Activated CD4-positive, alpha-beta memory T cell treated with anti-CD3 and anti-CD28 coated beads for 36 hours (primary cell): ENCODE data around the gene IKZF1. TPM values are rescaled to one million over a fixed set of nuclear protein-coding genes. Genes with fewer than 3 reads are reported as not detected.
A peak's percentile ranks its signal among the peaks of the same experiment; 100 is the strongest.

Source experiments
- CTCF ChIA-PET: fragments of 350-600 bp; sonication (Branson Sonifier 250); formaldehyde crosslinking; loops from one replicate; lab custom pipeline; 2021; ENCODE audit warnings: antibody characterized with exemption, inconsistent platforms; lab: Charles Lee
- POLR2A ChIA-PET: fragments of 350-600 bp; sonication (Branson Sonifier 250); formaldehyde crosslinking; loops from one replicate; lab custom pipeline; 2021; ENCODE audit warnings: antibody characterized with exemption; lab: Charles Lee
- DNase-seq: peaks from one replicate; pipeline ENCODE4 v3.0.0-alpha.2; 2020
- H3K27ac Mint-ChIP-seq: one replicate; pipeline ENCODE4 v1.8.0; 2021; ENCODE audit warnings: mixed read lengths
- H3K27me3 Mint-ChIP-seq: one replicate; pipeline ENCODE4 v1.8.0; 2021; ENCODE audit warnings: mixed read lengths
- H3K36me3 Mint-ChIP-seq: one replicate; pipeline ENCODE4 v1.8.0; 2021; ENCODE audit warnings: mixed read lengths
- H3K4me1 Mint-ChIP-seq: one replicate; pipeline ENCODE4 v1.8.0; 2021; ENCODE audit warnings: low read depth, mixed read lengths
- H3K4me3 Mint-ChIP-seq: one replicate; pipeline ENCODE4 v1.8.0; 2021; ENCODE audit warnings: mild to moderate bottlenecking, mixed read lengths
- H3K9me3 Mint-ChIP-seq: one replicate; pipeline ENCODE4 v1.8.0; 2021; ENCODE audit warnings: mixed read lengths
- intact Hi-C: fragments of 100-400 bp; cut with micrococcal nuclease; formaldehyde crosslinking; loops from one replicate; pipeline ENCODE4 v1.15.1; 2023
- total RNA-seq, 2 experiments: library from RNA; stranded (reverse); gene quantifications; one replicate each; pipeline ENCODE4 v1.2.3, GENCODE V29; 2021

IKZF1 gene
- total RNA-seq, 2 experiments from 2014 or later, result 207 to 216 TPM

GRCh38 chr7:50411332-50411731 lies 106.8 kb downstream of the IKZF1 start:
- H3K27me3 Mint-ChIP-seq, result no peaks in the 10 kb centered on the region
- H3K9me3 Mint-ChIP-seq, result no peaks in the 10 kb centered on the region
- H3K36me3 Mint-ChIP-seq, result peaks cover 1% of the 10 kb centered on the region
- POLR2A ChIA-PET, result no interaction called here
- intact Hi-C loops, result no loop called here
- H3K27ac Mint-ChIP-seq, result no peak overlapping the region
- H3K4me1 Mint-ChIP-seq, result peaks cover 40% of the 10 kb centered on the region
- H3K4me3 Mint-ChIP-seq, result no peak overlapping the region
- CTCF ChIA-PET, result interaction anchor here (0.9 to 1.5 kb wide), 3 partner anchors 10 to 293 kb away, joined by 3 read pairs; no protein-coding TSS in a partner anchor
- DNase-seq, result no peak

- no peak overlapping the region for H3K27ac Mint-ChIP-seq
- H3K36me3 Mint-ChIP-seq, result peaks cover 1% of the 10 kb centered on the region
- H3K4me3 Mint-ChIP-seq, result no peak overlapping the region
- H3K9me3 Mint-ChIP-seq, result no peaks in the 10 kb centered on the region
- DNase-seq, result no peak
- peaks cover 38% of the 10 kb centered on the region for H3K4me1 Mint-ChIP-seq
- no peaks in the 10 kb centered on the region for H3K27me3 Mint-ChIP-seq
- ChIA-PET CTCF (no interaction called here), POLR2A (no interaction called here)
- intact Hi-C loops, result no loop called here
Measured at GRCh38 chr7:50412973-50413372, 108.5 kb downstream of the IKZF1 start.

GRCh38 chr7:50413561-50413960 lies 109.0 kb downstream of the IKZF1 start:
- Mint-ChIP-seq H3K36me3 (peaks cover 1% of the 10 kb centered on the region), H3K4me1 (peaks cover 40% of the 10 kb centered on the region), H3K27me3 (no peaks in the 10 kb centered on the region), H3K27ac (no peak overlapping the region), H3K4me3 (no peak overlapping the region), H3K9me3 (no peaks in the 10 kb centered on the region)
- ChIA-PET POLR2A (no interaction called here), CTCF (interaction anchor here (0.7 to 1.0 kb wide), 2 partner anchors 10 to 321 kb away, joined by 3 read pairs; no protein-coding TSS in a partner anchor)
- intact Hi-C loops, result no loop called here
- no peak for DNase-seq

GRCh38 chr7:50415844-50416364 lies 111.4 kb downstream of the IKZF1 start:
- H3K4me1 Mint-ChIP-seq, result peaks cover 28% of the 10 kb centered on the region
- H3K27me3 Mint-ChIP-seq, result no peaks in the 10 kb centered on the region
- ChIA-PET POLR2A (interaction anchor here (1.2 kb wide), 1 partner anchor 209 kb away, joined by 3 read pairs; no protein-coding TSS in a partner anchor), CTCF (interaction anchor here (0.9 to 7.7 kb wide), 8 partner anchors 11 to 322 kb away, joined by 3 to 131 read pairs (median 33); partner anchors contain the start of gene ZPBP)
- intact Hi-C loops, result no loop called here
- H3K9me3 Mint-ChIP-seq, result no peaks in the 10 kb centered on the region
- H3K36me3 Mint-ChIP-seq, result no peaks in the 10 kb centered on the region
- DNase-seq, result no peak
- no peak overlapping the region for H3K4me3 Mint-ChIP-seq
- no peak overlapping the region for H3K27ac Mint-ChIP-seq

GRCh38 chr7:50416527-50417182 lies 112.1 kb downstream of the IKZF1 start:
- ChIA-PET POLR2A (interaction anchor here (1.2 kb wide), 1 partner anchor 210 kb away, joined by 3 read pairs; no protein-coding TSS in a partner anchor), CTCF (interaction anchor here (0.7 to 7.7 kb wide), 18 partner anchors 11 to 323 kb away, joined by 3 to 131 read pairs (median 11); partner anchors contain the start of gene ZPBP)
- no peak overlapping the region for H3K4me3 Mint-ChIP-seq
- intact Hi-C loops, result no loop called here
- no peak for DNase-seq
- H3K27ac Mint-ChIP-seq, result no peak overlapping the region
- H3K36me3 Mint-ChIP-seq, result no peaks in the 10 kb centered on the region
- H3K9me3 Mint-ChIP-seq, result no peaks in the 10 kb centered on the region
- peaks cover 24% of the 10 kb centered on the region for H3K4me1 Mint-ChIP-seq
- no peaks in the 10 kb centered on the region for H3K27me3 Mint-ChIP-seq

GRCh38 chr7:50418086-50418515 lies 113.6 kb downstream of the IKZF1 start:
- no peaks in the 10 kb centered on the region for H3K36me3 Mint-ChIP-seq
- H3K9me3 Mint-ChIP-seq, result no peaks in the 10 kb centered on the region
- ChIA-PET CTCF (interaction anchor here (0.7 to 7.7 kb wide), 66 partner anchors 10 to 743 kb away, joined by 3 to 131 read pairs (median 5); partner anchors contain the start of gene ZPBP), POLR2A (interaction anchor here (0.6 kb wide), 1 partner anchor 108 kb away, joined by 3 read pairs; no protein-coding TSS in a partner anchor)
- DNase-seq, result peak; percentile 87
- H3K4me3 Mint-ChIP-seq, result no peak overlapping the region
- H3K27ac Mint-ChIP-seq, result no peak overlapping the region
- peaks cover 24% of the 10 kb centered on the region for H3K4me1 Mint-ChIP-seq
- intact Hi-C loops, result loop anchor here (1.0 to 2.0 kb wide), 7 partner anchors 25 to 326 kb away; no protein-coding TSS in a partner anchor
- H3K27me3 Mint-ChIP-seq, result no peaks in the 10 kb centered on the region

GRCh38 chr7:50418526-50419290 lies 114.2 kb downstream of the IKZF1 start:
- no peak for DNase-seq
- H3K27ac Mint-ChIP-seq, result no peak overlapping the region
- no peaks in the 10 kb centered on the region for H3K36me3 Mint-ChIP-seq
- POLR2A ChIA-PET, result interaction anchor here (0.6 kb wide), 1 partner anchor 108 kb away, joined by 3 read pairs; no protein-coding TSS in a partner anchor
- no peaks in the 10 kb centered on the region for H3K9me3 Mint-ChIP-seq
- H3K27me3 Mint-ChIP-seq, result no peaks in the 10 kb centered on the region
- H3K4me1 Mint-ChIP-seq, result peaks cover 24% of the 10 kb centered on the region
- no peak overlapping the region for H3K4me3 Mint-ChIP-seq
- intact Hi-C loops, result loop anchor here (1.0 to 2.0 kb wide), 7 partner anchors 25 to 326 kb away; no protein-coding TSS in a partner anchor
- CTCF ChIA-PET, result interaction anchor here (0.6 to 7.7 kb wide), 61 partner anchors 9 to 742 kb away, joined by 3 to 131 read pairs (median 6); partner anchors contain the start of gene ZPBP

- no peak overlapping the region for H3K27ac Mint-ChIP-seq
- CTCF ChIA-PET, result interaction anchor here (0.6 to 7.7 kb wide), 8 partner anchors 47 to 329 kb away, joined by 3 to 131 read pairs (median 4); no protein-coding TSS in a partner anchor
- POLR2A ChIA-PET, result no interaction called here
- H3K36me3 Mint-ChIP-seq, result no peaks in the 10 kb centered on the region
- H3K4me3 Mint-ChIP-seq, result no peak overlapping the region
- H3K9me3 Mint-ChIP-seq, result no peaks in the 10 kb centered on the region
- H3K4me1 Mint-ChIP-seq, result peaks cover 18% of the 10 kb centered on the region
- no peak for DNase-seq
- intact Hi-C loops, result no loop called here
- no peaks in the 10 kb centered on the region for H3K27me3 Mint-ChIP-seq
Measured at GRCh38 chr7:50421043-50421442, 116.5 kb downstream of the IKZF1 start.

- POLR2A ChIA-PET, result no interaction called here
- CTCF ChIA-PET, result interaction anchor here (1.0 kb wide), 1 partner anchor 217 kb away, joined by 4 read pairs; no protein-coding TSS in a partner anchor
- H3K27ac Mint-ChIP-seq, result no peak overlapping the region
- H3K36me3 Mint-ChIP-seq, result no peaks in the 10 kb centered on the region
- H3K4me3 Mint-ChIP-seq, result no peak overlapping the region
- no peaks in the 10 kb centered on the region for H3K9me3 Mint-ChIP-seq
- H3K27me3 Mint-ChIP-seq, result no peaks in the 10 kb centered on the region
- intact Hi-C loops, result no loop called here
- peaks cover 2% of the 10 kb centered on the region for H3K4me1 Mint-ChIP-seq
- no peak for DNase-seq
Measured at GRCh38 chr7:50422858-50423257, 118.3 kb downstream of the IKZF1 start.

- H3K36me3 Mint-ChIP-seq, result no peaks in the 10 kb centered on the region
- DNase-seq, result no peak
- no peaks in the 10 kb centered on the region for H3K4me1 Mint-ChIP-seq
- ChIA-PET CTCF (interaction anchor here (1.0 kb wide), 1 partner anchor 218 kb away, joined by 4 read pairs; no protein-coding TSS in a partner anchor), POLR2A (no interaction called here)
- H3K27me3 Mint-ChIP-seq, result no peaks in the 10 kb centered on the region
- intact Hi-C loops, result no loop called here
- H3K27ac Mint-ChIP-seq, result no peak overlapping the region
- no peak overlapping the region for H3K4me3 Mint-ChIP-seq
- H3K9me3 Mint-ChIP-seq, result no peaks in the 10 kb centered on the region
Measured at GRCh38 chr7:50423860-50424259, 119.3 kb downstream of the IKZF1 start.

- ChIA-PET POLR2A (no interaction called here), CTCF (interaction anchor here (1.5 kb wide), 1 partner anchor 42 kb away, joined by 4 read pairs; no protein-coding TSS in a partner anchor)
- Mint-ChIP-seq H3K27me3 (no peaks in the 10 kb centered on the region), H3K4me1 (no peaks in the 10 kb centered on the region), H3K4me3 (no peak overlapping the region), H3K36me3 (no peaks in the 10 kb centered on the region), H3K9me3 (no peaks in the 10 kb centered on the region), H3K27ac (no peak overlapping the region)
- intact Hi-C loops, result no loop called here
- no peak for DNase-seq
Measured at GRCh38 chr7:50425318-50425717, 120.8 kb downstream of the IKZF1 start.
